Peyer's patch (tissue), 4 donors: ENCODE results near the gene SLC35B3.

Experiments used
- POLR2A ChIP-seq, 2 donors: fragments of 450-650 bp; IDR thresholded peaks; one replicate each; pipeline ENCODE4 v1.5.1; 2017; ENCODE audit warnings: antibody characterized with exemption in 2 of 2, mild to moderate bottlenecking in 2 of 2, moderate library complexity in 2 of 2
- TF ChIP-seq, protein P1 (sequence below), 6 experiments: fragments of 450-650 bp in 4 of 6; fragments of 200-600 bp in 2 of 6; sonication (generic) in 1 of 6; IDR thresholded peaks; one replicate each; pipeline ENCODE4 v1.5.1; 2017 to 2019; ENCODE audit warnings: antibody characterized with exemption in 6 of 6, mild to moderate bottlenecking in 3 of 6, moderate library complexity in 1 of 6

DNA sequence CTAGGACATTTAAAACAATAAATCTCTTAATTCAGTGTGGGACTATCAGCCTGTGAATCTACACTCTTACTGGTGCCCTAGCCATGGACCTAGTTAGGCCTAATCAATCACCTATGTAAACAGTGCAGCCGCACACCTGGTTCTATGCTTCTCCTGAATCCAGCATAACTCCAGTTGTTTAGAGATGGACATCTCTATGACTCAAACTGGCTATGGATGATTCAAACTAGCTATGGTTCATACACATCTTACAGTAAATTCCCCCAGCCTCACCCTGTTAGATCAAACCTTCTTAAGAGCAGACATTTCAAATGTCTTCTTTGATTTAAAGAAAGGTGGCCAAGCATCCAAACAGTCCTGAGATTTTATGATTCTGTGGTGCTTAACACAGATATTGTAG, 34.7 kb downstream of the SLC35B3 start:
- TF ChIP-seq, protein P1, sequence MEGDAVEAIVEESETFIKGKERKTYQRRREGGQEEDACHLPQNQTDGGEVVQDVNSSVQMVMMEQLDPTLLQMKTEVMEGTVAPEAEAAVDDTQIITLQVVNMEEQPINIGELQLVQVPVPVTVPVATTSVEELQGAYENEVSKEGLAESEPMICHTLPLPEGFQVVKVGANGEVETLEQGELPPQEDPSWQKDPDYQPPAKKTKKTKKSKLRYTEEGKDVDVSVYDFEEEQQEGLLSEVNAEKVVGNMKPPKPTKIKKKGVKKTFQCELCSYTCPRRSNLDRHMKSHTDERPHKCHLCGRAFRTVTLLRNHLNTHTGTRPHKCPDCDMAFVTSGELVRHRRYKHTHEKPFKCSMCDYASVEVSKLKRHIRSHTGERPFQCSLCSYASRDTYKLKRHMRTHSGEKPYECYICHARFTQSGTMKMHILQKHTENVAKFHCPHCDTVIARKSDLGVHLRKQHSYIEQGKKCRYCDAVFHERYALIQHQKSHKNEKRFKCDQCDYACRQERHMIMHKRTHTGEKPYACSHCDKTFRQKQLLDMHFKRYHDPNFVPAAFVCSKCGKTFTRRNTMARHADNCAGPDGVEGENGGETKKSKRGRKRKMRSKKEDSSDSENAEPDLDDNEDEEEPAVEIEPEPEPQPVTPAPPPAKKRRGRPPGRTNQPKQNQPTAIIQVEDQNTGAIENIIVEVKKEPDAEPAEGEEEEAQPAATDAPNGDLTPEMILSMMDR (IDR thresholded peaks at IDR 0.05): no peak
- no peak for TF ChIP-seq POLR2A (IDR thresholded peaks at IDR 0.05)
